Naive thymus-derived CD8-positive, alpha-beta T cell (primary cell): Measurements from ENCODE around the gene STK10. TPM values are rescaled to one million over a fixed set of nuclear protein-coding genes. Genes with fewer than 3 reads are reported as not detected.
"Not testable (repeated sequence)": the region's sequence is repeated elsewhere in the genome, so short reads cannot be mapped to it uniquely, and the experiment has no call there.

Source experiments
- ATAC-seq, 2 donors: fragments of 150-1000 bp; cut with Tn5 transposase in 1 of 2; sonication (Bioruptor Pico), chemical (Tn5 transposase) in 1 of 2; 1 replicate in 1 of 2; 2 replicates in 1 of 2; pipeline ENCODE4 v1.10.0; 2021; ENCODE audit warnings: mild to moderate bottlenecking in 2 of 2, moderate library complexity in 2 of 2
- POLR2A ChIA-PET: fragments of 350-600 bp; sonication (Branson Sonifier 250); formaldehyde crosslinking; loops from one replicate; lab custom pipeline; 2021; ENCODE audit warnings: antibody characterized with exemption; lab: Charles Lee
- DNase-seq, 10 donors: peaks; one replicate each; pipeline versions ENCODE4 v3.0.0 to v3.0.0-alpha.2; 2020 to 2022
- H3K27ac Mint-ChIP-seq, 10 donors: one replicate each; pipeline ENCODE4 v1.8.0; 2020 to 2022; ENCODE audit warnings: mild to moderate bottlenecking in 10 of 10, mixed read lengths in 10 of 10, moderate library complexity in 4 of 10, inconsistent platforms in 1 of 10
- H3K27me3 Mint-ChIP-seq, 5 donors: one replicate each; pipeline ENCODE4 v1.8.0; 2021 to 2022; ENCODE audit warnings: mixed read lengths in 5 of 5
- H3K36me3 Mint-ChIP-seq, 3 donors: one replicate each; pipeline ENCODE4 v1.8.0; 2020 to 2022; ENCODE audit warnings: mixed read lengths in 3 of 3, mild to moderate bottlenecking in 2 of 3, inconsistent platforms in 1 of 3
- H3K4me1 Mint-ChIP-seq, 4 donors: one replicate each; pipeline ENCODE4 v1.8.0; 2021 to 2022; ENCODE audit warnings: mixed read lengths in 4 of 4
- H3K4me3 Mint-ChIP-seq, 10 donors: one replicate each; pipeline ENCODE4 v1.8.0; 2020 to 2022; ENCODE audit warnings: mild to moderate bottlenecking in 10 of 10, mixed read lengths in 10 of 10, moderate library complexity in 6 of 10, inconsistent platforms in 1 of 10
- H3K9me3 Mint-ChIP-seq, 9 donors: one replicate each; pipeline ENCODE4 v1.8.0; 2020 to 2022; ENCODE audit warnings: mixed read lengths in 9 of 9, mild to moderate bottlenecking in 3 of 9, inconsistent platforms in 1 of 9, moderate library complexity in 1 of 9
- polyA plus RNA-seq, 3 donors: library from polyadenylated mRNA; unstranded; fragments of 300-500 nt; fragmentation: Illumina TruSeq; gene quantifications; one replicate each; pipeline ENCODE4 v1.2.3, GENCODE V29; 2021
- total RNA-seq, 8 experiments: library from RNA in 2 of 8; stranded (reverse) in 2 of 8; gene quantifications; one replicate each; pipeline ENCODE4 v1.2.3 and lab custom pipeline; 2021 to 2026

The STK10 gene
- total and polyA plus RNA-seq, 5 experiments from 2014 or later = 44.6 to 360 (median 128) TPM

DNA sequence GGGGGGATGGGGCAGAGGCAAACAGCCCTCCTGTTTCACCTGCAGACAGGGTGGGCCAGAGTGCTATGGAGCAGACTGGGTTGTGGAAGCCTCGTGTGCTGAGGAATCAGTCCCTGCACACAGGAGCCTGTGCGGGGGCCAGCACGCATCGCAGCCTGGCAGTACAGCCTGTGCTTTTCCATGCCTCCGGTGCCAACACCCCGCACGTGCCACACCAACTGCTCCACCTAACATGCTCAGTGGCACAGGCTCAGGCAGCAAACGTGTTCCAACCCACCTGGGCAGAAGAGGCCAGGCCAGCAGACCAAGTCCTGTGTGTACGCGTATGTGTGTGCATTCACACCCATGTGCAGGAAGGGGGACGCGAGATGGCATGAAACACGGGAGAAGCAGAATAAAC lies 144.2 kb downstream of the STK10 start:
- Mint-ChIP-seq H3K27me3 (no peaks in the 10 kb centered on the region), H3K4me3 (no peak overlapping the region), H3K9me3 (no peaks in the 10 kb centered on the region), H3K36me3 (peaks cover 0 to 61% (median 8%) of the 10 kb centered on the region in 3 donors), H3K4me1 (peaks cover 9 to 28% (median 17%) of the 10 kb centered on the region in 4 donors), H3K27ac (peak overlapping the region in 4 of 10 donors; percentile 21 to 82 (median 68))
- ATAC-seq (no peak), DNase-seq (no peak)
- POLR2A ChIA-PET = no interaction called here

DNA sequence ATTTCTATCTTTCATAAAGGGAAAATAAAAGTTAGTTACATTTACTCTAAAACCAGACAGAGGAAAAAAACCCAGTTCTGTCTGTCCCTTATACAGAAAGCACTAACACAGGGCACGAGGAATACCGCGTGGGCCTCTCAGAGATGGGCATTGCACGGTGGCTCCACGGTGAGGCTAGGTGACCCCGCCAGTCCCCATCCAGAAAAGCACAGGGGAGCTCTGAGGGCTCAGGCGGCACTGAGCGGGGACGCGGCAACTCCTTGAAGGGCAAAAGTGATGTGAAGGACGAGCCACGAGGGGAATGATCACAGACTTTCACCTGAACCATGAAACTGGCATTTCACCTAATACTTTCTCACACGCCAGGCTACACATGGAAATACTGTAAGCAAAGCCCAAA lies 145.8 kb downstream of the STK10 start:
- POLR2A ChIA-PET = interaction anchor here (1.2 kb wide), 1 partner anchor 36 kb away, joined by 4 read pairs; the partner anchor contains the start of gene FBXW11
- peaks cover 9 to 46% (median 10%) of the 10 kb centered on the region in 3 donors for H3K36me3 Mint-ChIP-seq
- DNase-seq (no peak), ATAC-seq (peak in 1 of 2 donors; percentile 35)
- H3K4me1 Mint-ChIP-seq = peaks cover 7 to 27% (median 12%) of the 10 kb centered on the region in 4 donors
- H3K9me3 Mint-ChIP-seq = no peaks in the 10 kb centered on the region
- no peaks in the 10 kb centered on the region for H3K27me3 Mint-ChIP-seq
- no peak overlapping the region for H3K4me3 Mint-ChIP-seq
- H3K27ac Mint-ChIP-seq = peak overlapping the region in 9 of 10 donors; percentile 9 to 87 (median 63)

DNA sequence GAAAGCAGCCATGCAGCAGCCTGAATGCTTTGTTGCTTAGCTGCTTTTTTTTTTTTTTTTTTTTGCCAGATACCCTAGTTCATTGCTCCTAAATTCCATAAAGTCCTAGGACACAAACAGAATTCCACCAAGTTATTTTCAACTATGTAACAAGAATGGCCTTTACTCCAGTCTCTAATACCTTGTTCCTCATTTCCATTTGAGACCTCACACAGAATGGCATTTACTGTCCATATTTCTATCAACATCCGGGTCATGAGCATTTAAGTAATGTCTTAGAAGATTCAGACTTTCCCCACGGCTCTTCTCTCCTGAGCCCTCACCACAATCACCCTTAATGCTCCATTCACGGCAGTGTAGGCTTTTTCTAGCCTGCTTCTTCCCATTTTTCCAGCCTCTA lies 149.9 kb downstream of the STK10 start:
- Mint-ChIP-seq H3K27me3 (no peaks in the 10 kb centered on the region), H3K4me3 (no peak overlapping the region), H3K4me1 (peaks cover 10 to 31% (median 16%) of the 10 kb centered on the region in 4 donors), H3K36me3 (peaks cover 3 to 9% (median 8%) of the 10 kb centered on the region in 3 donors), H3K9me3 (no peaks in the 10 kb centered on the region), H3K27ac (peak overlapping the region in 2 of 10 donors; percentile 61 to 63)
- DNase-seq (no peak), ATAC-seq (no peak)
- POLR2A ChIA-PET = no interaction called here

GRCh38 chr5:172035049-172035448 lies 153.0 kb downstream of the STK10 start:
- H3K9me3 Mint-ChIP-seq = peaks cover 0 to 9% (median 0%) of the 10 kb centered on the region in 9 donors
- no peaks in the 10 kb centered on the region for H3K27me3 Mint-ChIP-seq
- H3K4me1 Mint-ChIP-seq = peaks cover 6 to 23% (median 16%) of the 10 kb centered on the region in 4 donors
- H3K4me3 Mint-ChIP-seq = no peak overlapping the region
- DNase-seq (no peak), ATAC-seq (no peak)
- peak overlapping the region in 3 of 10 donors; percentile 11 to 20 (median 13) for H3K27ac Mint-ChIP-seq
- POLR2A ChIA-PET = interaction anchor here (0.6 kb wide), 1 partner anchor 15 kb away, joined by 3 read pairs; no protein-coding TSS in a partner anchor
- H3K36me3 Mint-ChIP-seq = peaks cover 13 to 31% (median 29%) of the 10 kb centered on the region in 3 donors

- no peak overlapping the region for H3K4me3 Mint-ChIP-seq
- H3K4me1 Mint-ChIP-seq = peaks cover 0 to 11% (median 7%) of the 10 kb centered on the region in 4 donors
- peaks cover 0 to 9% (median 0%) of the 10 kb centered on the region in 9 donors for H3K9me3 Mint-ChIP-seq
- ATAC-seq = no peak
- H3K27me3 Mint-ChIP-seq = no peaks in the 10 kb centered on the region
- peaks cover 26 to 39% (median 26%) of the 10 kb centered on the region in 3 donors for H3K36me3 Mint-ChIP-seq
- no peak for DNase-seq
- no peak overlapping the region for H3K27ac Mint-ChIP-seq
- POLR2A ChIA-PET = no interaction called here
These were observed 156.0 kb downstream of the STK10 start for GRCh38 chr5:172031894-172032461.

DNA sequence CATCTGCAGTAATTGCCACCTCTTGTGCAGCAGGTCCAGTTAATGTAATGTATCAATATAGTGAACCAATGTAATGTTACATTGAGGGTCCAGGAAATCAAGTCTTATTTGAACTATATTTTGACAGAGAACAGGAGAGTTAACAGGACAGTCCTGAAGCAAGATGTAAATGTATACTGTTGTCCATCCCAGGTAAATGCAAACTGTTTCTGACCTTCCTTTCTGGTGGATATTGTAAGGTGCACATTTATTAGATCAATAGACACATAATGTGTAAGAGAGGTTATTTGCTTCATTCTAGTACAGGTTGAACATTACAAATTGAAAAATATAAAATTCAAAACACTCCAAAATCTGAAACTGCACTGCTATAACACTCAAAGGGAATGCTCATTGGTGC lies 158.1 kb downstream of the STK10 start:
- ATAC-seq = no peak
- Mint-ChIP-seq H3K4me1 (peaks cover 0 to 8% (median 4%) of the 10 kb centered on the region in 4 donors), H3K27ac (peak overlapping the region in 1 of 10 donors; percentile 74), H3K36me3 (peaks cover 26 to 39% (median 26%) of the 10 kb centered on the region in 3 donors), H3K4me3 (no peak overlapping the region), H3K27me3 (no peaks in the 10 kb centered on the region), H3K9me3 (peaks cover 0 to 9% (median 0%) of the 10 kb centered on the region in 9 donors)
- DNase-seq = no peak
- POLR2A ChIA-PET = no interaction called here

DNA sequence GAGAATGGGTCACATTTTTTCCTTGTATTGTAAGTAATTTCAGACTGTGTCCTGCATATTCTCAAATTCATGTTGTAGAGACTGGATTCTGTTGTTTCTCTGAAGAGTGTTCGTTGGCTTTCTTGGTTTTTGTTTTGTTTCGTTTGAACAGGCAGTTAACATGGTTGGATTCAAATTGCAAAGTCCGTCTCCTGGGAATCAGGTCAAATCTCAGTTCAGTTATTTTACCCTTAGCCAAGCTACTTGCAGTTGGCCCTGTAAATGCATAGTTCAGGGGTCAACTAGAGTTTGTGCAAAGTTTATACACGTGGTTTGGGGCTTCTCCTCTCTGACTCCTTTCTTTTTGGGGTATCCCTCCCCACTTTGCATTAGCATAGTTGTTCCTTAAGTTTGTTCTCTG lies 159.9 kb downstream of the STK10 start:
- peaks cover 0 to 9% (median 0%) of the 10 kb centered on the region in 9 donors for H3K9me3 Mint-ChIP-seq
- peaks cover 0 to 4% (median 0%) of the 10 kb centered on the region in 4 donors for H3K4me1 Mint-ChIP-seq
- POLR2A ChIA-PET = no interaction called here
- H3K4me3 Mint-ChIP-seq = no peak overlapping the region
- no peak for DNase-seq
- no peak for ATAC-seq
- no peak overlapping the region for H3K27ac Mint-ChIP-seq
- H3K27me3 Mint-ChIP-seq = no peaks in the 10 kb centered on the region
- peaks cover 26 to 39% (median 26%) of the 10 kb centered on the region in 3 donors for H3K36me3 Mint-ChIP-seq

DNA sequence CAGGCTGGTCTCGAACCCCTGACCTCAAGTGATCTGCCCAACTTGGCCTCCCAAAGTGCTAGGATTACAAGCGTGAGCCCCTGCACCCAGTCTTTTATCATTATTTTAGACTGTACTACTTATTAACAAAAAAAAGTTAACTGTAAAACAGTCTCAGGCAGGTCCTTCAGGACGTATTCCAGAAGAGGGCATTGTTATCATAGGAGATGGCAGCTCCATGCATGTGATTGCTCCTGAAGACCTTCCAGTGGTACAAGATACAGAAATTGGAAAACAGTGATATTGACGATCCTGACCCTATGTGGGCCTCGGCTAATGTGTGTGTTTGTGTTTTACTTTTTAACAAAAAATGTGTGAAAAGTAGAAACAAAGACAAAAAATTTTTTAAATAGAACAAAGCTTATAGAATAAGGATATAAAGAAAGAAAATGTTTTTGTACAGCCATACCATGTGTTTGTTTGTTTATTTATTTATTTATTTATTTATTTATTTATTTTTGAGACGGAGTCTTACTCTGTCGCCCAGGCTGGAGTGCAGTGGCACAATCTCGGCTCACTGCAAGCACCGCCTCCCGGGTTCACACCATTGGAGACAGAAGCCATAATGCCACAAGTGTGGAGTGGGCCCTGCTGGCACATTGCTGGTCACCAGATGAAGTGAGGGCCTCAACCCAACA lies 167.8 kb downstream of the STK10 start:
- ATAC-seq, H3K36me3 Mint-ChIP-seq, POLR2A ChIA-PET: not testable (repeated sequence)

GRCh38 chr5:172015346-172015745 lies 172.7 kb downstream of the STK10 start:
- POLR2A ChIA-PET = no interaction called here
- H3K4me3 Mint-ChIP-seq = no peak overlapping the region
- no peaks in the 10 kb centered on the region for H3K27me3 Mint-ChIP-seq
- no peaks in the 10 kb centered on the region for H3K36me3 Mint-ChIP-seq
- no peak for ATAC-seq
- no peaks in the 10 kb centered on the region for H3K9me3 Mint-ChIP-seq
- no peak for DNase-seq
- no peak overlapping the region for H3K27ac Mint-ChIP-seq
- no peaks in the 10 kb centered on the region for H3K4me1 Mint-ChIP-seq

More for the DNA sequence above, 167.8 kb downstream of the STK10 start:
- not testable (repeated sequence) for H3K9me3 Mint-ChIP-seq, DNase-seq, H3K4me3 Mint-ChIP-seq, H3K27me3 Mint-ChIP-seq, H3K4me1 Mint-ChIP-seq, H3K27ac Mint-ChIP-seq

GRCh38 chr5:172010278-172010677 lies 177.7 kb downstream of the STK10 start:
- Mint-ChIP-seq H3K36me3 (no peaks in the 10 kb centered on the region), H3K4me1 (peaks cover 15 to 23% (median 20%) of the 10 kb centered on the region in 4 donors), H3K9me3 (no peaks in the 10 kb centered on the region), H3K27me3 (no peaks in the 10 kb centered on the region), H3K4me3 (peak overlapping the region in 1 of 10 donors; percentile 14), H3K27ac (peak overlapping the region in 1 of 10 donors; percentile 56)
- POLR2A ChIA-PET = no interaction called here
- no peak for ATAC-seq
- no peak for DNase-seq

- H3K27ac Mint-ChIP-seq = peak overlapping the region in 1 of 10 donors; percentile 8
These were observed 178.3 kb downstream of the STK10 start for GRCh38 chr5:172009536-172010270.

GRCh38 chr5:172008689-172009141 lies 179.3 kb downstream of the STK10 start:
- DNase-seq (no peak), ATAC-seq (no peak)
- Mint-ChIP-seq H3K36me3 (no peaks in the 10 kb centered on the region), H3K27ac (peak overlapping the region in 6 of 10 donors; percentile 33 to 99 (median 72)), H3K4me1 (peaks cover 21 to 33% (median 31%) of the 10 kb centered on the region in 4 donors), H3K4me3 (peak overlapping the region in 2 of 10 donors; percentile 1 to 16), H3K27me3 (no peaks in the 10 kb centered on the region), H3K9me3 (no peaks in the 10 kb centered on the region)
- POLR2A ChIA-PET = no interaction called here

More at GRCh38 chr5:172009536-172010270, 178.3 kb downstream of the STK10 start:
- no peaks in the 10 kb centered on the region for H3K36me3 Mint-ChIP-seq
- POLR2A ChIA-PET = no interaction called here
- DNase-seq = no peak
- peaks cover 20 to 29% (median 26%) of the 10 kb centered on the region in 4 donors for H3K4me1 Mint-ChIP-seq
- peak overlapping the region in 1 of 10 donors; percentile 14 for H3K4me3 Mint-ChIP-seq
- no peak for ATAC-seq
- no peaks in the 10 kb centered on the region for H3K9me3 Mint-ChIP-seq
- no peaks in the 10 kb centered on the region for H3K27me3 Mint-ChIP-seq
